Measurements from ENCODE around the gene CLDND2.

The CLDND2 gene

GRCh38 chr19:51375504-51376221 is 6.9 kb upstream of the CLDND2 start:
- H2AFZ ChIP-seq (ENCODE audit: low read depth): no peak overlapping the region
- no peak overlapping the region for H3K27ac ChIP-seq
- no peak overlapping the region for H3K4me2 ChIP-seq
- no peaks in the 10 kb centered on the region for H4K20me1 ChIP-seq (ENCODE audit: insufficient read depth)
- no peaks in the 10 kb centered on the region for H3K4me1 ChIP-seq (ENCODE audit: low read depth, poor library complexity, severe bottlenecking)
- no peak overlapping the region for H3K4me3 ChIP-seq (IDR thresholded peaks at IDR 0.05; ENCODE audit: insufficient read depth, low read depth, low read length)
- TF ChIP-seq CTCF (conservative IDR thresholded peaks at IDR 0.05; ENCODE audit: low read depth, low read length): no peak
- no peak overlapping the region for H3K9ac ChIP-seq
- H3K79me2 ChIP-seq (ENCODE audit: insufficient read depth, low read depth): no peaks in the 10 kb centered on the region
- no peaks in the 10 kb centered on the region for H3K36me3 ChIP-seq (ENCODE audit: insufficient read depth)
- no peaks in the 10 kb centered on the region for H3K27me3 ChIP-seq (ENCODE audit: insufficient read depth, low read depth)

GRCh38 chr19:51372649-51373504 is 4.1 kb upstream of the CLDND2 start, which contains the start of gene NKG7:
Gene NKG7 (minus strand): TSS chr19:51372654. CDS start chr19:51372535, 119 bp downstream.
- Histone ChIP-seq H3K4me2 (no peak within 1 kb of the TSS), H3K36me3 (ENCODE audit: insufficient read depth) (no peaks in the 10 kb centered on the region), H3K4me3 (IDR thresholded peaks at IDR 0.05; ENCODE audit: insufficient read depth, low read depth, low read length) (no peak within 1 kb of the TSS), H3K4me1 (ENCODE audit: low read depth, poor library complexity, severe bottlenecking) (no peaks in the 10 kb centered on the region), H3K79me2 (ENCODE audit: insufficient read depth, low read depth) (no peaks in the 10 kb centered on the region), H3K27me3 (ENCODE audit: insufficient read depth, low read depth) (no peaks in the 10 kb centered on the region), H2AFZ (ENCODE audit: low read depth) (no peak within 1 kb of the TSS), H3K27ac (no peak within 1 kb of the TSS), H3K9ac (no peak within 1 kb of the TSS), H4K20me1 (ENCODE audit: insufficient read depth) (no peaks in the 10 kb centered on the region)
- no peak for TF ChIP-seq CTCF (conservative IDR thresholded peaks at IDR 0.05; ENCODE audit: low read depth, low read length)

- no peak overlapping the region for H2AFZ ChIP-seq (ENCODE audit: low read depth)
- H3K4me1 ChIP-seq (ENCODE audit: low read depth, poor library complexity, severe bottlenecking): no peaks in the 10 kb centered on the region
- no peaks in the 10 kb centered on the region for H3K36me3 ChIP-seq (ENCODE audit: insufficient read depth)
- no peaks in the 10 kb centered on the region for H4K20me1 ChIP-seq (ENCODE audit: insufficient read depth)
- H3K27me3 ChIP-seq (ENCODE audit: insufficient read depth, low read depth): no peaks in the 10 kb centered on the region
- no peak overlapping the region for H3K4me2 ChIP-seq
- H3K27ac ChIP-seq: no peak overlapping the region
- no peak overlapping the region for H3K4me3 ChIP-seq (IDR thresholded peaks at IDR 0.05; ENCODE audit: insufficient read depth, low read depth, low read length)
- no peak for TF ChIP-seq CTCF (conservative IDR thresholded peaks at IDR 0.05; ENCODE audit: low read depth, low read length)
- H3K79me2 ChIP-seq (ENCODE audit: insufficient read depth, low read depth): no peaks in the 10 kb centered on the region
- no peak overlapping the region for H3K9ac ChIP-seq
Measured at GRCh38 chr19:51372021-51372648, 3.3 kb upstream of the CLDND2 start.

GRCh38 chr19:51371186-51371690 is 2.4 kb upstream of the CLDND2 start:
- Histone ChIP-seq H3K4me1 (ENCODE audit: low read depth, poor library complexity, severe bottlenecking) (no peaks in the 10 kb centered on the region), H3K27ac (no peak overlapping the region), H2AFZ (ENCODE audit: low read depth) (no peak overlapping the region), H3K79me2 (ENCODE audit: insufficient read depth, low read depth) (no peaks in the 10 kb centered on the region), H3K36me3 (ENCODE audit: insufficient read depth) (no peaks in the 10 kb centered on the region), H3K4me2 (no peak overlapping the region), H3K9ac (no peak overlapping the region), H4K20me1 (ENCODE audit: insufficient read depth) (no peaks in the 10 kb centered on the region), H3K4me3 (IDR thresholded peaks at IDR 0.05; ENCODE audit: insufficient read depth, low read depth, low read length) (no peak overlapping the region), H3K27me3 (ENCODE audit: insufficient read depth, low read depth) (no peaks in the 10 kb centered on the region)
- no peak for TF ChIP-seq CTCF (conservative IDR thresholded peaks at IDR 0.05; ENCODE audit: low read depth, low read length)
